H1 (cell line): Measurements from ENCODE around the gene CAPN1. TPM values are rescaled to one million over a fixed set of nuclear protein-coding genes. Genes with fewer than 3 reads are reported as not detected.

ENCODE experiments used
- CTCF ChIA-PET: fragments of 300-600 bp; sonication (Branson Sonifier 250); formaldehyde crosslinking; loops from one replicate; lab custom pipeline; 2021; ENCODE audit not compliant: partially characterized antibody; lab: Charles Lee
- POLR2A ChIA-PET: fragments of 300-600 bp; sonication (Branson Sonifier 250); formaldehyde crosslinking; loops from one replicate; lab custom pipeline; 2021; ENCODE audit warnings: inconsistent platforms; ENCODE audit not compliant: partially characterized antibody; lab: Charles Lee
- DNase-seq, 2 experiments: peaks; one replicate each; pipeline versions ENCODE4 v3.0.0 to v3.0.0-alpha.2; 2010 to 2022; ENCODE audit warnings: low spot score in 2 of 2, low read depth in 1 of 2, mixed read lengths in 1 of 2
- FAIRE-seq: peaks from 2 replicates; lab custom pipeline; 2011; peaks lifted over from hg19 to GRCh38; lab: Jason Lieb, UNC
- H2AFZ ChIP-seq: 2 replicates; pipeline ENCODE4 v1.8.1; 2012; ENCODE audit warnings: low read length, inconsistent platforms
- H2AK5ac ChIP-seq: 2 replicates; pipeline ENCODE4 v1.6.1; 2013; ENCODE audit warnings: low read depth, low read length
- H2BK120ac ChIP-seq: replicated peaks from 2 replicates; pipeline ENCODE3; 2013; ENCODE audit warnings: low read depth, low read length, inconsistent platforms
- H2BK12ac ChIP-seq: 2 replicates; pipeline ENCODE4 v1.6.1; 2013; ENCODE audit warnings: low read depth, low read length
- H2BK15ac ChIP-seq: 2 replicates; pipeline ENCODE4 v1.6.1; 2013; ENCODE audit warnings: low read length
- H2BK20ac ChIP-seq: 2 replicates; pipeline ENCODE4 v1.6.1; 2013; ENCODE audit warnings: low read length
- H2BK5ac ChIP-seq: 2 replicates; pipeline ENCODE4 v1.6.1; 2013; ENCODE audit warnings: low read depth, low read length
- H3K14ac ChIP-seq: 2 replicates; pipeline ENCODE4 v1.6.1; 2013; ENCODE audit warnings: inconsistent platforms; ENCODE audit not compliant: insufficient read length
- H3K18ac ChIP-seq: 2 replicates; pipeline ENCODE4 v1.6.1; 2013; ENCODE audit warnings: low read length; ENCODE audit errors: extremely low read depth
- H3K23ac ChIP-seq: 2 replicates; pipeline ENCODE4 v1.6.1; 2013; ENCODE audit warnings: inconsistent platforms; ENCODE audit not compliant: insufficient read length
- H3K23me2 ChIP-seq: 2 replicates; pipeline ENCODE4 v1.6.1; 2013; ENCODE audit warnings: low read depth, low read length
- H3K27ac ChIP-seq: 2 replicates; pipeline ENCODE4 v1.6.1; 2011; ENCODE audit warnings: low read depth, low read length, inconsistent platforms
- H3K27me3 ChIP-seq, 4 experiments: replicated peaks in 1 of 4; 1 replicate in 1 of 4; 2 replicates in 3 of 4; pipeline versions ENCODE4 v1.6.1 to v1.8.1; 2011 to 2013; ENCODE audit warnings: low read length in 3 of 4, mild to moderate bottlenecking in 3 of 4, inconsistent platforms in 2 of 4, mixed read lengths in 2 of 4, moderate library complexity in 1 of 4; ENCODE audit not compliant: control insufficient read depth in 3 of 4, insufficient read depth in 3 of 4; ENCODE audit errors: extremely low read depth in 1 of 4
- H3K36me3 ChIP-seq, 4 experiments: 2 replicates each; pipeline versions ENCODE4 v1.6.1 to v1.8.1; 2011 to 2013; ENCODE audit warnings: mild to moderate bottlenecking in 4 of 4, low read length in 3 of 4, moderate library complexity in 2 of 4, control low read depth in 1 of 4, inconsistent platforms in 1 of 4; ENCODE audit not compliant: insufficient read depth in 4 of 4, control insufficient read depth in 2 of 4
- H3K4ac ChIP-seq: replicated peaks from 2 replicates; pipeline ENCODE3; 2013; ENCODE audit warnings: low read length, low read depth, mixed read lengths, inconsistent platforms; ENCODE audit not compliant: insufficient read length
- H3K4me1 ChIP-seq, 4 experiments: replicated peaks in 1 of 4; 1 replicate in 1 of 4; 2 replicates in 3 of 4; pipeline versions ENCODE4 v1.6.1 to v1.8.1; 2011 to 2013; ENCODE audit warnings: low read length in 3 of 4, inconsistent platforms in 2 of 4, mixed read lengths in 1 of 4; ENCODE audit not compliant: insufficient read depth in 4 of 4, control insufficient read depth in 3 of 4
- H3K4me2 ChIP-seq, 2 experiments: 2 replicates each; pipeline versions ENCODE4 v1.6.1 to v1.8.1; 2011 to 2013; ENCODE audit warnings: low read depth in 2 of 2, low read length in 2 of 2, control low read depth in 1 of 2, inconsistent platforms in 1 of 2, mild to moderate bottlenecking in 1 of 2; ENCODE audit not compliant: insufficient read depth in 1 of 2
- H3K4me3 ChIP-seq, 4 experiments: fragments of 200-600, 300-600 bp in 1 of 4; sonication (generic), shearing (Covaris generic), sonication (Bioruptor Twin) in 1 of 4; 2 replicates each; pipeline versions ENCODE4 v1.5.1 to v1.8.1; 2011 to 2016; ENCODE audit warnings: low read length in 4 of 4, low read depth in 3 of 4, control low read depth in 2 of 4, inconsistent platforms in 2 of 4, mild to moderate bottlenecking in 2 of 4, mixed read lengths in 1 of 4, moderate library complexity in 1 of 4; ENCODE audit not compliant: insufficient read depth in 2 of 4; ENCODE audit errors: extremely low read depth in 1 of 4
- H3K56ac ChIP-seq: replicated peaks from 2 replicates; pipeline ENCODE3; 2013; ENCODE audit warnings: low read depth, mild to moderate bottlenecking, mixed read lengths, low read length, inconsistent platforms; ENCODE audit not compliant: insufficient read length
- H3K79me1 ChIP-seq: 2 replicates; pipeline ENCODE4 v1.6.1; 2013; ENCODE audit warnings: low read depth, low read length, control low read depth
- H3K79me2 ChIP-seq, 2 experiments: 2 replicates each; pipeline versions ENCODE4 v1.6.1 to v1.8.1; 2012 to 2013; ENCODE audit warnings: low read length in 2 of 2, mild to moderate bottlenecking in 2 of 2, inconsistent platforms in 1 of 2; ENCODE audit not compliant: insufficient read depth in 2 of 2, control insufficient read depth in 1 of 2
- H3K9ac ChIP-seq, 4 experiments: replicated peaks in 1 of 4; 1 replicate in 1 of 4; 2 replicates in 3 of 4; pipeline versions ENCODE4 v1.6.1 to v1.8.1; 2011 to 2013; ENCODE audit warnings: low read depth in 3 of 4, low read length in 3 of 4, control low read depth in 2 of 4, mild to moderate bottlenecking in 2 of 4, moderate library complexity in 2 of 4, inconsistent platforms in 1 of 4; ENCODE audit errors: extremely low read depth in 1 of 4
- H3K9me3 ChIP-seq, 2 experiments: 2 replicates each; pipeline versions ENCODE4 v1.6.1 to v1.8.1; 2012 to 2013; ENCODE audit warnings: mild to moderate bottlenecking in 2 of 2, moderate library complexity in 2 of 2, control low read depth in 1 of 2, inconsistent platforms in 1 of 2, low read depth in 1 of 2, low read length in 1 of 2, mixed read lengths in 1 of 2; ENCODE audit not compliant: insufficient read depth in 2 of 2
- H4K20me1 ChIP-seq, 2 experiments: replicated peaks in 1 of 2; 2 replicates each; pipeline versions ENCODE3 to v1.8.1; 2011 to 2013; ENCODE audit warnings: inconsistent platforms in 2 of 2, low read length in 2 of 2, mild to moderate bottlenecking in 1 of 2; ENCODE audit not compliant: insufficient read depth in 2 of 2, control insufficient read depth in 1 of 2
- H4K5ac ChIP-seq: 2 replicates; pipeline ENCODE4 v1.6.1; 2013; ENCODE audit warnings: low read length, low read depth, mixed read lengths, inconsistent platforms; ENCODE audit not compliant: insufficient read length
- H4K8ac ChIP-seq: 2 replicates; pipeline ENCODE4 v1.8.0; 2013; ENCODE audit warnings: mild to moderate bottlenecking, moderate library complexity, low read length, inconsistent platforms; ENCODE audit not compliant: insufficient read depth; ENCODE audit errors: extremely low read depth
- H4K91ac ChIP-seq: replicated peaks from 2 replicates; pipeline ENCODE3; 2013; ENCODE audit warnings: low read length, mixed read lengths, inconsistent platforms; ENCODE audit not compliant: insufficient read length
- HDAC2 ChIP-seq, 2 experiments: fragments of 300-600 bp in 1 of 2; sonication (generic) in 1 of 2; IDR thresholded peaks; 2 replicates each; pipeline ENCODE4 v1.6.1; 2011 to 2012; ENCODE audit warnings: low read depth in 2 of 2, low read length in 2 of 2, mild to moderate bottlenecking in 2 of 2, moderate library complexity in 2 of 2, borderline replicate concordance in 1 of 2, inconsistent platforms in 1 of 2
- RNF2 ChIP-seq: fragments of 200-900, 300-1000 bp; sonication (generic); IDR thresholded peaks from 2 replicates; pipeline ENCODE4 v1.7.1; 2016; ENCODE audit warnings: borderline replicate concordance, low read depth, mild to moderate bottlenecking, antibody characterized with exemption, low read length; ENCODE audit not compliant: poor library complexity, severe bottlenecking; ENCODE audit errors: missing control alignments
- SP1 ChIP-seq: IDR thresholded peaks from 2 replicates; pipeline ENCODE4 v1.6.1; 2011; ENCODE audit warnings: low read depth, low read length
- WGBS, 2 experiments: shearing (Covaris generic) in 1 of 2; methylation state at CpG; one replicate each; pipeline versions ENCODE4 v1.1.6 to v1.1.7; 2013 to 2015; ENCODE audit warnings: low lambda C conversion rate in 2 of 2, mixed read lengths in 2 of 2, inconsistent platforms in 1 of 2, low coverage in 1 of 2, missing lambda C conversion rate in 1 of 2; ENCODE audit not compliant: insufficient replicate concordance in 2 of 2, insufficient coverage in 1 of 2, insufficient read length in 1 of 2; ENCODE audit errors: extremely low coverage in 1 of 2, missing lambda C conversion rate in 1 of 2; 5-methylcytosine and 5-hydroxymethylcytosine counted together
- polyA plus RNA-seq, 7 experiments: library from polyadenylated mRNA; depleted of rRNA in 3 of 7; stranded (reverse) in 5 of 7; unstranded in 2 of 7; fragments of >200 nt in 5 of 7; fragments of 200-250 nt in 2 of 7; gene quantifications; 1 replicate in 5 of 7; 2 replicates in 1 of 7; 4 replicates in 1 of 7; pipeline versions ENCODE4 v1.2.1 to v1.2.3, GENCODE V29; 2011 to 2013; ENCODE audit warnings: missing spikeins in 2 of 7, mixed read lengths in 2 of 7
- total RNA-seq: library from RNA; stranded (reverse); fragmentation: NEBNext Ultra II Directional; extraction: Animal tissue kit (Norgen Biotek cat#: 25700); gene quantifications from 2 replicates; pipeline ENCODE4 v1.2.1, GENCODE V29; 2021

CAPN1 gene
- total and polyA plus RNA-seq, 2 of the 8 experiments (the other 6 are each of a cell fraction or from before 2014, with no cell fraction given) = 194 to 233 TPM

GRCh38 chr11:65185171-65185570 lies 3.4 kb downstream of the CAPN1 start:
- ChIA-PET CTCF (interaction anchor here (0.7 to 7.3 kb wide), 18 partner anchors 9 to 75 kb away, joined by 3 to 47 read pairs (median 4); partner anchors contain the start of genes FAU, MRPL49 and ZNHIT2), POLR2A (interaction anchor here (1.0 to 2.1 kb wide), 9 partner anchors 9 to 66 kb away, joined by 3 to 8 read pairs (median 6); partner anchors contain the start of genes FAU and MRPL49)
- H3K4me3 ChIP-seq = peak overlapping the region in 1 of 4 experiments; percentile 82; a peak in 3 of 8 replicates
- H2BK120ac ChIP-seq = no peak overlapping the region
- WGBS, 2 experiments = 31% methylated on average over 2 of the region's 2 CpGs; no CpG with 5 or more reads in 1 of the 2 experiments
- no peak overlapping the region for H3K56ac ChIP-seq
- H2AFZ ChIP-seq = no peak overlapping the region
- H4K5ac ChIP-seq = no peak overlapping the region
- H4K8ac ChIP-seq = no peak overlapping the region
- H3K4ac ChIP-seq = no peak overlapping the region
- peaks cover 10% of the 10 kb centered on the region for H3K23me2 ChIP-seq
- 0 out of 2 replicates have a peak overlapping the region, but pooled peaks have one; percentile 16 for H2BK5ac ChIP-seq
- peak; percentile 82 for FAIRE-seq
- H3K14ac ChIP-seq = no peak overlapping the region
- H3K36me3 ChIP-seq = peaks cover 19 to 45% (median 29%) of the 10 kb centered on the region in 4 experiments
- H3K79me1 ChIP-seq = peaks cover 12% of the 10 kb centered on the region; the same call in 1 of the 2 replicates
- H2BK20ac ChIP-seq = peak overlapping the region; percentile 9; the same call in 1 of the 2 replicates
- H3K27me3 ChIP-seq = no peaks in the 10 kb centered on the region
- no peak overlapping the region for H2BK12ac ChIP-seq
- H3K18ac ChIP-seq = peak overlapping the region; percentile 64; the same call in 1 of the 2 replicates
- no peak overlapping the region; a peak in 1 of 7 replicates for H3K9ac ChIP-seq
- peak overlapping the region; percentile 72 to 92 for H3K4me2 ChIP-seq
- no peak for DNase-seq
- peaks cover 2 to 5% of the 10 kb centered on the region in 2 experiments for H4K20me1 ChIP-seq
- TF ChIP-seq RNF2 = no peak
- 0 out of 4 replicates have a peak, but pooled peaks of 1 of the 2 experiments have one; percentile 3 for TF ChIP-seq HDAC2 (IDR thresholded peaks at IDR 0.05; ENCODE audit: borderline replicate concordance in 1 of 2, low read depth in 2 of 2, low read length in 2 of 2)
- peak; percentile 49; the same call in 1 of the 2 replicates for TF ChIP-seq SP1
- H2BK15ac ChIP-seq = no peak overlapping the region
- no peak overlapping the region for H3K23ac ChIP-seq
- 0 out of 2 replicates have a peak overlapping the region, but pooled peaks have one; percentile 49 for H3K27ac ChIP-seq
- H3K79me2 ChIP-seq = peaks cover 0 to 13% of the 10 kb centered on the region in 2 experiments; a peak in 2 of 4 replicates
- peaks cover 7 to 38% (median 26%) of the 10 kb centered on the region in 4 experiments for H3K4me1 ChIP-seq
- peak overlapping the region; percentile 90 for H4K91ac ChIP-seq
- no peaks in the 10 kb centered on the region for H3K9me3 ChIP-seq
- H2AK5ac ChIP-seq = no peak overlapping the region
